Activated naive CD8-positive, alpha-beta T cell treated with anti-CD3 and anti-CD28 coated beads, Interleukin-2, amount 50 U/mL, for 24 hours (primary cell): ENCODE results near the gene NCOR2.

ENCODE experiments used
- ATAC-seq: fragments of 150-1000 bp; cut with Tn5 transposase; one replicate; pipeline ENCODE4 v1.10.0; 2021
- DNase-seq: peaks from one replicate; pipeline ENCODE4 v3.0.0; 2021
- H3K27ac Mint-ChIP-seq: one replicate; pipeline ENCODE4 v1.8.0; 2021; ENCODE audit warnings: mild to moderate bottlenecking, mixed read lengths
- H3K27me3 Mint-ChIP-seq: one replicate; pipeline ENCODE4 v1.8.0; 2021; ENCODE audit warnings: mixed read lengths
- H3K36me3 Mint-ChIP-seq: one replicate; pipeline ENCODE4 v1.8.0; 2021; ENCODE audit warnings: low read depth, mixed read lengths
- H3K4me1 Mint-ChIP-seq: one replicate; pipeline ENCODE4 v1.8.0; 2021; ENCODE audit warnings: mixed read lengths
- H3K4me3 Mint-ChIP-seq: one replicate; pipeline ENCODE4 v1.8.0; 2021; ENCODE audit warnings: mild to moderate bottlenecking, moderate library complexity, mixed read lengths
- H3K9me3 Mint-ChIP-seq: one replicate; pipeline ENCODE4 v1.8.0; 2021; ENCODE audit warnings: mixed read lengths

The NCOR2 gene

GRCh38 chr12:124551268-124552144, 15.9 kb downstream of the NCOR2 start:
- DNase-seq, result no peak
- no peak overlapping the region for H3K27ac Mint-ChIP-seq
- no peak for ATAC-seq
- no peaks in the 10 kb centered on the region for H3K9me3 Mint-ChIP-seq
- no peaks in the 10 kb centered on the region for H3K27me3 Mint-ChIP-seq
- H3K4me3 Mint-ChIP-seq, result no peak overlapping the region
- H3K36me3 Mint-ChIP-seq, result no peaks in the 10 kb centered on the region
- H3K4me1 Mint-ChIP-seq, result peaks cover 84% of the 10 kb centered on the region

GRCh38 chr12:124550123-124551089, 17.0 kb downstream of the NCOR2 start:
- Mint-ChIP-seq H3K4me1 (peaks cover 87% of the 10 kb centered on the region), H3K36me3 (no peaks in the 10 kb centered on the region), H3K27me3 (no peaks in the 10 kb centered on the region), H3K4me3 (no peak overlapping the region), H3K27ac (no peak overlapping the region), H3K9me3 (no peaks in the 10 kb centered on the region)
- DNase-seq (no peak), ATAC-seq (no peak)

DNA sequence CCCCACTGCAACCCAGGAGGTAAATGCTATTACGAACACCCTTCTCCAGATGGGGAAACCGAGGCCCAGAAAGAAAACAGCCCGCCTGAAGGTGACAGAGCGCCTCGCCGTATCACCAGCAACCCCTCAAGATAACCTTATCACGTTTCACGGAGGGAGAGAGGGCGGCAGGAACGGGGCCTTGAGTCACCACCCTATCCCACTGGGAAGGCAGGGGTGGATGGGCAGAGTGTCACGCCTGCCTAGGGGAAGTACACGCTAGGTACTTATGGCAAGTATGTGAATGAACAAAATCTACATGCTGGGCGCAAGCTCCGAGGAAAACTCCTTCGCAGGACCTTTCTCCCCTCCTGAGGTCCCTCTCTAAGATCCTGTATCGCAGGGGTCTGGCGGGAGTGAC, 17.8 kb downstream of the NCOR2 start:
- no peak overlapping the region for H3K27ac Mint-ChIP-seq
- no peaks in the 10 kb centered on the region for H3K27me3 Mint-ChIP-seq
- DNase-seq (no peak), ATAC-seq (no peak)
- H3K36me3 Mint-ChIP-seq, result no peaks in the 10 kb centered on the region
- H3K4me1 Mint-ChIP-seq, result peaks cover 87% of the 10 kb centered on the region
- no peak overlapping the region for H3K4me3 Mint-ChIP-seq
- no peaks in the 10 kb centered on the region for H3K9me3 Mint-ChIP-seq

DNA sequence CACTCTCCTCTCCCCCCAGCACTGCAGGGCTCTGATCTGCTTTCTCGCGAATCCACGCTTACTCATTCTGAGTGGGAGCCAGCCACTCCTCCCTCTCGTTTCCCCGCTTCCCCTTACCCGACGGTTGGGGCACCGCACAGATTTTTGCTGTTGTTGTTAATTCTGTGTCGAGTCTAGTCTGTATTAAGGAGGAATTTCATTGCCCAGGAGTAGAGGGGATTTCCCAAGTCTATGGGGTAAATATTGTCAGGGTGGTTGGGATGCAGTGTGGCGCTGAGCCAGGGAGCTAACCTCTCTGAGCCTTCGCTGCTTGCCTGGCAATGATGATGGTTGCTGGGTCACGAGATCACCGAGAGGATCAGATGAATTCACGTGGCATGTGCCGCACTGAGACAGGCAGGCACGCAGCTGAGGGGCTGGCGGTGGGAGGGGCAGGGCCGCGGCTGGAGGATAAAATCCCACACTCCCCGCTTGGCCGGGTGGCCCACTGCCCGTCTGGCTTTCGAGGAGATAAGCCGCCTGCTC, 18.5 kb downstream of the NCOR2 start:
- Mint-ChIP-seq H3K9me3 (no peaks in the 10 kb centered on the region), H3K27ac (no peak overlapping the region), H3K27me3 (no peaks in the 10 kb centered on the region), H3K36me3 (no peaks in the 10 kb centered on the region), H3K4me1 (peaks cover 85% of the 10 kb centered on the region), H3K4me3 (no peak overlapping the region)
- ATAC-seq (peak; percentile 27), DNase-seq (peak; percentile 36)

- ATAC-seq, result no peak
- Mint-ChIP-seq H3K4me3 (no peak overlapping the region), H3K27me3 (no peaks in the 10 kb centered on the region), H3K4me1 (peaks cover 84% of the 10 kb centered on the region), H3K27ac (no peak overlapping the region), H3K9me3 (no peaks in the 10 kb centered on the region), H3K36me3 (no peaks in the 10 kb centered on the region)
- DNase-seq, result no peak
Measured at GRCh38 chr12:124547626-124548025, 19.8 kb downstream of the NCOR2 start.

DNA sequence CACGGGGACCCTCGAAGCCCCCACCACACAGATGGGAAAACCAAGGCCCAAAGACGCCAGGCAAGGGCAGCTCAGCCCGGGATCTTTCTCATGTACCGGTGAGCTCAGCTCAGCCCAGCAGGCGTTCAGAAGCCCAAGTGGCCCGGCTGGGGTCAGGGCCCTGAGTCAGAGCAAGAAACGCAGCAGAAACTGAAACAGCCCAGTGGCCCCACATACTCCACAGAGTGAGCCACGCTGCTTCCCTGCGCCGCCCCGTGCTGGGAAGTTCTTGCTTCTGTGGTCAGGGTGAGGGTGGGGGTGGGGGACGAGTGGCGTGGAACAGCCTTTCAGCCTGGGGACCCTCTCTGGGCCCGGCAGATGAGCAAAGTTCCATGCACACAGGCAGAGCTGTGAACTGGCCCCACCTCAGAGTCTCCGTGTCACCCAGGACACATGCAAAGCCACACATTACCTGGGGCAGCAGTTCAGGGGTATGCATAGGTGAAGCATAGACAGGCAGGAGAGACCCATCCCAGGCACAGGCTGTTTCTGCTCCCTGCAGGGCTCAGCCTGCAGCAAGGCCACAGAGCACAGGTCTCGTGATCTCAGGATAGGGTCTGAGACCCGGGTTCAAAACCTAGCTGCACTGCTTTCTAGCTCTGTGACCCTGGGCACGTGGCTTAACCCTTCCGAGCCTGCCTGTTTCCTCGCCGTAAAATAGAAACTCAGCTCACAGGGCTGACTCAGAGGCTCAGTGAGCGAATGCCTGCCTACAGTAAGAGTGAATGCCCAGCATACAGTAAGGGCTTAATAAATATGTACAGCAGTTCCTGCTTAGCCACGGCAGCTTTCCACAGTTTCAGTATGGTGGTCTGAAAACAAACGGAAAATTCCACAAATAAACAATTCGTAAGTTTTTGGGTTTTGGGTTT, 21.6 kb downstream of the NCOR2 start:
- DNase-seq, result peak; percentile 65
- Mint-ChIP-seq H3K27me3 (no peaks in the 10 kb centered on the region), H3K36me3 (no peaks in the 10 kb centered on the region), H3K4me3 (no peak overlapping the region), H3K9me3 (no peaks in the 10 kb centered on the region), H3K4me1 (peaks cover 72% of the 10 kb centered on the region), H3K27ac (no peak overlapping the region)
- peak; percentile 82 for ATAC-seq

- peaks cover 64% of the 10 kb centered on the region for H3K4me1 Mint-ChIP-seq
- DNase-seq, result no peak
- no peaks in the 10 kb centered on the region for H3K27me3 Mint-ChIP-seq
- no peaks in the 10 kb centered on the region for H3K9me3 Mint-ChIP-seq
- no peak overlapping the region for H3K4me3 Mint-ChIP-seq
- no peaks in the 10 kb centered on the region for H3K36me3 Mint-ChIP-seq
- no peak overlapping the region for H3K27ac Mint-ChIP-seq
- no peak for ATAC-seq
Measured at GRCh38 chr12:124544983-124545382, 22.4 kb downstream of the NCOR2 start.

GRCh38 chr12:124544311-124544970, 23.0 kb downstream of the NCOR2 start:
- Mint-ChIP-seq H3K27ac (no peak overlapping the region), H3K9me3 (no peaks in the 10 kb centered on the region), H3K36me3 (no peaks in the 10 kb centered on the region), H3K4me3 (no peak overlapping the region), H3K4me1 (peaks cover 65% of the 10 kb centered on the region), H3K27me3 (no peaks in the 10 kb centered on the region)
- DNase-seq (no peak), ATAC-seq (no peak)

DNA sequence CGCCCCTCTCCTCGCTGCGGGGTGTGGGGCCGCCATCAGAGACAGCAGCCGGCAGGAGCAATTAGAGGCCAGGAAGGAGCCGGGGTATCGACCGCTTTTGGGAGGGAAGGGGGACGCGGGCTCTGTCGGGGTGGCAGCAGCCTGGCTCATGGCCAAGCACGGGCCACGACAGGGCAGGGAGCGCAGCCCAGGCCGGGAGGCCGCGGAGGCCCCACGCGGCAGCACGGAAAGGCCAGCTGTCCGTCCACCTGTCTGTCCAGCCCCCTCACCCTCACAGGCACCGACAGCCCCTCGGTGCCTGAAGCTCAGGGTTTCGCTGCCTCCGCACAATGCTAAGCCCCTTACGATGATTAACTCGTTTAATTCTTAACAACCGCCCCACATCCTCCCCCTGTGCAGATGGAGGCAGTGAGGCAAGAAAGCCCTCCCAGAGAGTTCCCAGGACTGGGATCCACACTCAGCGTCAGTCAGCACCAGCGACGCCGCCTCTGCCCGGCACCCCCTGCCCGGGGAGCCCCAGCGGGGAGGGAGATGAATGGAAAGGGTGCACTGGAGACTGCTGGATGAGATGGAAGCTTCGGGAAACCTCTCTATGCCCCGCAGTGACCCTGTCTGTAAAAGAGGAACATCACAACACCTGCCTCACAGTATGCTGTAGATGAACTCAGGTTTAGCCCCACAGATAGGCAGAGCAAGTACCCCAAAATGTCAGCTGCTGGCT, 23.7 kb downstream of the NCOR2 start:
- H3K27me3 Mint-ChIP-seq, result no peaks in the 10 kb centered on the region
- no peak overlapping the region for H3K4me3 Mint-ChIP-seq

DNA sequence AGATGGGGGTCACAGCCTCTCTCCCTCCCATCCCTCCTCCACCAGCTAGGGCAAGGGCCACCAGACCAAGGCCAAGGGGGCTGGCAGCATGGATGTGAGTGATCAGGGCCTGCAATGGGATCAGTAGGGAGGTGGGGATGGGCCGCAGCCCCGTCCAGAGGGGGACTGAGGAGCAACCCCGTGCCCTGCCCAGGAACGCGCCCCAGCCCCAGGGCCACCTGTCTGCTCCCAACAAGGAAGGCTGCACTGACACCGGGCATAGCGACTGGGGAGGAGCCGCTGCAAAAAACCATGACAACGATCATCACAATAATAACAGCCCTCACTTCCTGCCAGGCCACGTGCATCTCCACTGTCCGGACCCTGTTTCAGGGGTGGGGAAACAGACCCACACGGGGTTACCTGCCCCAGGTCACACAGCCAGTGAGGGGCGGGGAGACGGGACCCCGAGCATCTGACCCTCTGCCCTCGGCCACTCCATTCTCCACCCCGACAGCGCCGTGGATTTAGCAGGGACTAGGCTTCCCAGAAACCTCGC, 24.3 kb downstream of the NCOR2 start:
- H3K36me3 Mint-ChIP-seq, result no peaks in the 10 kb centered on the region
- DNase-seq, result no peak
- H3K4me3 Mint-ChIP-seq, result no peak overlapping the region
- H3K27ac Mint-ChIP-seq, result no peak overlapping the region
- H3K4me1 Mint-ChIP-seq, result peaks cover 60% of the 10 kb centered on the region
- no peaks in the 10 kb centered on the region for H3K27me3 Mint-ChIP-seq
- no peak for ATAC-seq
- no peaks in the 10 kb centered on the region for H3K9me3 Mint-ChIP-seq

More for the DNA sequence above, 23.7 kb downstream of the NCOR2 start:
- DNase-seq, result no peak
- H3K27ac Mint-ChIP-seq, result no peak overlapping the region
- H3K36me3 Mint-ChIP-seq, result no peaks in the 10 kb centered on the region
- no peaks in the 10 kb centered on the region for H3K9me3 Mint-ChIP-seq
- peaks cover 60% of the 10 kb centered on the region for H3K4me1 Mint-ChIP-seq
- no peak for ATAC-seq

GRCh38 chr12:124542021-124542949, 25.1 kb downstream of the NCOR2 start:
- H3K9me3 Mint-ChIP-seq, result no peaks in the 10 kb centered on the region
- no peak overlapping the region for H3K4me3 Mint-ChIP-seq
- H3K4me1 Mint-ChIP-seq, result peaks cover 55% of the 10 kb centered on the region
- H3K27me3 Mint-ChIP-seq, result no peaks in the 10 kb centered on the region
- H3K27ac Mint-ChIP-seq, result no peak overlapping the region
- DNase-seq (no peak), ATAC-seq (no peak)
- no peaks in the 10 kb centered on the region for H3K36me3 Mint-ChIP-seq

- peaks cover 50% of the 10 kb centered on the region for H3K4me1 Mint-ChIP-seq
Measured at GRCh38 chr12:124541322-124541721, 26.1 kb downstream of the NCOR2 start.

More at GRCh38 chr12:124541322-124541721, 26.1 kb downstream of the NCOR2 start:
- Mint-ChIP-seq H3K27me3 (no peaks in the 10 kb centered on the region), H3K4me3 (no peak overlapping the region), H3K27ac (no peak overlapping the region), H3K9me3 (no peaks in the 10 kb centered on the region), H3K36me3 (peaks cover 1% of the 10 kb centered on the region)
- ATAC-seq, result no peak
- no peak for DNase-seq
